ENCODE measurements around the gene DDX31.

The DDX31 gene

GRCh38 chr9:132597073-132597775, 72.6 kb downstream of the DDX31 start:
- H3K36me3 ChIP-seq (ENCODE audit: control insufficient read depth, insufficient read depth, low read length) = peaks cover 32% of the 10 kb centered on the region
- no peak overlapping the region for H3K27ac ChIP-seq (ENCODE audit: low read depth, low read length)
- H3K9me3 ChIP-seq (ENCODE audit: control insufficient read depth, insufficient read depth, low read length) = no peaks in the 10 kb centered on the region
- H3K27me3 ChIP-seq (ENCODE audit: control insufficient read depth, insufficient read depth, low read length) = peaks cover 14% of the 10 kb centered on the region
- peaks cover 12% of the 10 kb centered on the region for H3K4me1 ChIP-seq (ENCODE audit: control insufficient read depth, insufficient read depth, low read length)
- no peak overlapping the region for H3K4me3 ChIP-seq (ENCODE audit: low read depth, low read length)
- H3K9ac ChIP-seq (ENCODE audit: low read depth, low read length) = no peak overlapping the region

DNA sequence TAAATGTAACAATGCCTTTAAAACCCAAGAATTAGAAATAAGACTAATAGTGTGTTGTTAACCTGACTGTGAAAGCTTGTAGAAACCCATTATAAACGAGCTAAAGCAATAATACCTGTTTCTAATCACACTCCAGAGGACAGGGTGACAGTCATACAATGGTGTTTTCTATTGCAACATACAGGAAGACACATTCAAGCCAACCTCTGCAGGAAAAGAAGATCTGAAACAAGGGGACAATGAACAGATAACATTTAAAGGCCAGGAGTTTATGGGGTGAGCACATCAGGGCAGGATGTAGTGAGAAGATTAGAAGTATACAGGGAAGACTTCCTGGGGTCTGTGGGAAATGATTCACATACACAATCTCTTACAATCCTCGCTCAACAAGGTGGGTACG, 73.6 kb downstream of the DDX31 start:
- no peak overlapping the region for H3K9ac ChIP-seq (ENCODE audit: low read depth, low read length)
- H3K9me3 ChIP-seq (ENCODE audit: control insufficient read depth, insufficient read depth, low read length) = no peaks in the 10 kb centered on the region
- no peak overlapping the region for H3K4me3 ChIP-seq (ENCODE audit: low read depth, low read length)
- H3K27ac ChIP-seq (ENCODE audit: low read depth, low read length) = no peak overlapping the region
- peaks cover 24% of the 10 kb centered on the region for H3K27me3 ChIP-seq (ENCODE audit: control insufficient read depth, insufficient read depth, low read length)
- H3K36me3 ChIP-seq (ENCODE audit: control insufficient read depth, insufficient read depth, low read length) = peaks cover 31% of the 10 kb centered on the region
- H3K4me1 ChIP-seq (ENCODE audit: control insufficient read depth, insufficient read depth, low read length) = peaks cover 22% of the 10 kb centered on the region

DNA sequence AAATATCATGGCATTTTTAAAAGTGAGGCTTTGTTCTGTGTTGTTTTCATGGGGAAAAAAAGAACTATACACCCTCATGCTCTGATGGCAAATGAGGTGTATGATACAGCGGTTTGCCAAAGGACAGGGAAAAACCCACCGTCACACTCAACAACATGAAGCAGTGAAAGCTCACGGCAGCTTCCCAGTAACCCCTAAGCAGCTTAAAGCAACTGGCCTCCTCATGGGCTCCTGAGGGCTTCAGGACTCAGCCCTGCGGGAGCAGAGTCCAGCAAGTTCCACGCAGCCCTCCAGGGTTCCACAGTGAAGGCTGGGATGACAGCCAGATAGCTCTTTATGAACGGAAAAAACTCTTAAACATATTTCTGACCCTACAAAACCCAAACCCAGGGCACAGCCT, 74.5 kb downstream of the DDX31 start:
- H3K4me3 ChIP-seq (ENCODE audit: low read depth, low read length) = no peak overlapping the region
- peaks cover 33% of the 10 kb centered on the region for H3K27me3 ChIP-seq (ENCODE audit: control insufficient read depth, insufficient read depth, low read length)
- no peak overlapping the region for H3K27ac ChIP-seq (ENCODE audit: low read depth, low read length)
- H3K36me3 ChIP-seq (ENCODE audit: control insufficient read depth, insufficient read depth, low read length) = peaks cover 25% of the 10 kb centered on the region
- H3K4me1 ChIP-seq (ENCODE audit: control insufficient read depth, insufficient read depth, low read length) = peaks cover 23% of the 10 kb centered on the region
- H3K9ac ChIP-seq (ENCODE audit: low read depth, low read length) = no peak overlapping the region
- H3K9me3 ChIP-seq (ENCODE audit: control insufficient read depth, insufficient read depth, low read length) = no peaks in the 10 kb centered on the region

DNA sequence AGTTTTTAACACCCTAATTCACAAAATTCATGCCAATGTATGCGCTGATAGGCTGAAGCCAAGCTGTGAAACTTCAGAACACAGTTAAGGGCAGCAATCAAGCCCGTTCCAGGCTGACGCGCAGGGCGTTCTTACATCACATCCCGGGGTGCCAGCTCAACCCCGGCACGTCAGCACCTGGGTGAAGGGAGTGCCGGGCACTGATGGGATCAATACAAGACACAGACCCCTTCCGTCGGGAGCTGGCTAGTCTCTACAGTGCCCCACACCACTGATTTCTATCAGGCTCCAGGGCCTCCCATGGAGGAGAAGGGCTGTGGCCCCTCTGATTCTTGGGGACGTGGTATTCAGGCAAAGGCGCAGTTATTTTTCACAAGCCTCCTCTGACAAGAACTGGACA, 75.4 kb downstream of the DDX31 start:
- Histone ChIP-seq H3K36me3 (ENCODE audit: control insufficient read depth, insufficient read depth, low read length) (peaks cover 17% of the 10 kb centered on the region; the same call in 1 of the 2 replicates), H3K27ac (ENCODE audit: low read depth, low read length) (no peak overlapping the region)

DNA sequence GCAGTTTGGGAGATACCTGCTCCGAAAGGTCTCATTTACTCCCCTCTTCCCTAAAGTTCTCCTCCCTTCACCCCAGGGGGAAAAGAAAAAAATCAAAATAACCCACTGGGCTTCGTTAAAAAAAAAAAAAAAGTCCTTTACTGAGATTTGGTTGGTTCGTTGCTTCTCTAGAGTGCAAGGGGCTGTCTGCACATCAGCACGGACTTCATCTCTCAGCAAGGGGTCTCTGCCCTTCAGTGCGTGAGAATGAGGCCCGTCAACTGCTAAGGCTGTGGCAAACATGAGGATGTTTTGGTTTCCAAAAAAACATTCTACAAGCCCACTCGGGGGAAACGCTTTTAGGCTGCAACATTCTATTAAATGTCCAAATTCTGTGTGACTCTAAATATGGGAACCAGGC, 77.3 kb downstream of the DDX31 start:
- Histone ChIP-seq H3K36me3 (ENCODE audit: control insufficient read depth, insufficient read depth, low read length) (peaks cover 14% of the 10 kb centered on the region; the same call in 1 of the 2 replicates), H3K27ac (ENCODE audit: low read depth, low read length) (peak overlapping the region; percentile 66), H3K4me3 (ENCODE audit: low read depth, low read length) (peak overlapping the region; percentile 45), H3K9ac (ENCODE audit: low read depth, low read length) (no peak overlapping the region), H3K4me1 (ENCODE audit: control insufficient read depth, insufficient read depth, low read length) (peaks cover 23% of the 10 kb centered on the region), H3K27me3 (ENCODE audit: control insufficient read depth, insufficient read depth, low read length) (peaks cover 62% of the 10 kb centered on the region), H3K9me3 (ENCODE audit: control insufficient read depth, insufficient read depth, low read length) (no peaks in the 10 kb centered on the region)

More for the DNA sequence above, 75.4 kb downstream of the DDX31 start:
- peaks cover 23% of the 10 kb centered on the region for H3K4me1 ChIP-seq (ENCODE audit: control insufficient read depth, insufficient read depth, low read length)
- no peak overlapping the region for H3K9ac ChIP-seq (ENCODE audit: low read depth, low read length)
- H3K27me3 ChIP-seq (ENCODE audit: control insufficient read depth, insufficient read depth, low read length) = peaks cover 42% of the 10 kb centered on the region
- no peaks in the 10 kb centered on the region for H3K9me3 ChIP-seq (ENCODE audit: control insufficient read depth, insufficient read depth, low read length)
- no peak overlapping the region for H3K4me3 ChIP-seq (ENCODE audit: low read depth, low read length)

DNA sequence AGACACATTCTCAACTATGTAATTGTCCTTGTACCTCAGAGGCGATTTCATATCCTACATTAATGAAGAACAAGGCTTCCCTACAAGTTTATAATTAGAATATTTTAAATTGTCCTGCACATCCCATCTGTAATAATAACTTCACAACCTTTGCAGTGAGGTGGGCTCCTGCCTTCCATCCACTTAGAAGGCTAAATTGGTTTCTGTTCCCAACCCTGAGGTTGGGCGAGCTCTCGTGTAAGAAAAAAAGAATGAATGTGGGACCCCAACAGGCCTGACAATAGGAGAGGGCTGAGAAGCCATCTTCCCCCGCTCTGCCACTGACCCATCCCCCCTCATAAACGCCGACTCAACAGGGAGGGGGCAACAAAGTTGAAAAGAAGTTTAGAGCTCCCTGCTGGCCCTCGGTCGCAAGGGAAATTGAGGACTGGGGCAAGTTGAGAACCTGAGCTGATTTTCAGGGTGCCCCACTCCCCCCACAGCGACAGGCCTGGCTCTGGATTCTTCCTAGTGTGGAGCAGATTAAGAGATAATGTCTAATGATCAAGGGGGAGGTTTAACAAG, 78.0 kb downstream of the DDX31 start:
- peaks cover 14% of the 10 kb centered on the region; the same call in 1 of the 2 replicates for H3K36me3 ChIP-seq (ENCODE audit: control insufficient read depth, insufficient read depth, low read length)
- H3K9me3 ChIP-seq (ENCODE audit: control insufficient read depth, insufficient read depth, low read length) = no peaks in the 10 kb centered on the region
- peak overlapping the region; percentile 45 for H3K4me3 ChIP-seq (ENCODE audit: low read depth, low read length)
- no peak overlapping the region for H3K9ac ChIP-seq (ENCODE audit: low read depth, low read length)
- peak overlapping the region; percentile 66 for H3K27ac ChIP-seq (ENCODE audit: low read depth, low read length)
- peaks cover 23% of the 10 kb centered on the region for H3K4me1 ChIP-seq (ENCODE audit: control insufficient read depth, insufficient read depth, low read length)
- peaks cover 68% of the 10 kb centered on the region for H3K27me3 ChIP-seq (ENCODE audit: control insufficient read depth, insufficient read depth, low read length)

GRCh38 chr9:132591244-132591643, 78.5 kb downstream of the DDX31 start:
- Histone ChIP-seq H3K4me1 (ENCODE audit: control insufficient read depth, insufficient read depth, low read length) (peaks cover 25% of the 10 kb centered on the region), H3K9me3 (ENCODE audit: control insufficient read depth, insufficient read depth, low read length) (no peaks in the 10 kb centered on the region), H3K27me3 (ENCODE audit: control insufficient read depth, insufficient read depth, low read length) (peaks cover 74% of the 10 kb centered on the region), H3K4me3 (ENCODE audit: low read depth, low read length) (peak overlapping the region; percentile 45), H3K27ac (ENCODE audit: low read depth, low read length) (peak overlapping the region; percentile 75), H3K9ac (ENCODE audit: low read depth, low read length) (no peak overlapping the region), H3K36me3 (ENCODE audit: control insufficient read depth, insufficient read depth, low read length) (peaks cover 14% of the 10 kb centered on the region; the same call in 1 of the 2 replicates)

DNA sequence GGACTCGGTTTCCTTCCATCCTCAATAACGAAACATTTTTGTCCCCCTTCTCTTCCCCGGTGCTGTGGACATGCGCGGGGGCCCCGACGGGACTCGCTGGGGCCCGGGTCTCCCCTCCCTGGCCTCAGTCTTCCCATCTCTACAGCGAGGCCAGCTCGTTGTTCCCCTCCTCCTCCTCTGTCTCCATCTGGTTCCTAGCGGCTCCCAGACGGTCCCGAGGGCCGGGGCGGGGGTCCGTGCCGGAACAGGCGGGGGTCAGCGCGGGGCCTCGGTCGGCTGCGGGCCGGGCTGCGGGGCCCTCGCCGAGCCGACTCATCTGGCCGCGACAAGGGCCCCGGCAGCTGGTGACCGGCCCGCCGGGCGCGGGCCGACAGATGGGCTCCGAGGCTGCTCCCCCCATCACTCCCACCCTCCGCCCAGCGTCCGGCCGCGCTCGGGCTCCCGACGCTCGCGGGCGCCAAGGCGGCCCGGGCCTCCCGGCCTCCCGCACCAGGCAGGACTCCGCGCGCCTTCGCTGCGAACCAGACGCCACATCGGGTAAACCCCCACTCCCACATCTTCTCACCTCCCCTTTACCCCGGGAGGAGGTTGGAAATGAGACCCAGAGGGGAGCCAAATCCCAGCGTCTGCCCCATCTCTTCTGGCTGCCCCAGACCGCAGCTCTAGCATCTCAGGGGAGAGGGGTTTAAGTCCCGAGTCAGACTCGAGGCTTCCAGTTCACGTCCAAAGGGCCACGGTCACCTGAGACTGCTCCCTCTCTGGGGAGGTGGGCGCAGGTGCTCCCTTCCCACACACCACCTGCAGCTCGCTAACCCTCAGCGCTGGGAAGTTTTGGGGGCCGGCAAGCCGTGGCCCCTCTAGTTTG, 79.2 kb downstream of the DDX31 start:
- Histone ChIP-seq H3K9me3 (ENCODE audit: control insufficient read depth, insufficient read depth, low read length) (no peaks in the 10 kb centered on the region), H3K9ac (ENCODE audit: low read depth, low read length) (no peak overlapping the region), H3K27ac (ENCODE audit: low read depth, low read length) (peak overlapping the region; percentile 75), H3K36me3 (ENCODE audit: control insufficient read depth, insufficient read depth, low read length) (peaks cover 14% of the 10 kb centered on the region; the same call in 1 of the 2 replicates), H3K27me3 (ENCODE audit: control insufficient read depth, insufficient read depth, low read length) (peaks cover 81% of the 10 kb centered on the region), H3K4me1 (ENCODE audit: control insufficient read depth, insufficient read depth, low read length) (peaks cover 31% of the 10 kb centered on the region), H3K4me3 (ENCODE audit: low read depth, low read length) (peak overlapping the region; percentile 45)

- Histone ChIP-seq H3K9me3 (ENCODE audit: control insufficient read depth, insufficient read depth, low read length) (no peaks in the 10 kb centered on the region), H3K4me1 (ENCODE audit: control insufficient read depth, insufficient read depth, low read length) (peaks cover 37% of the 10 kb centered on the region), H3K27ac (ENCODE audit: low read depth, low read length) (no peak overlapping the region), H3K4me3 (ENCODE audit: low read depth, low read length) (peak overlapping the region; percentile 45), H3K36me3 (ENCODE audit: control insufficient read depth, insufficient read depth, low read length) (peaks cover 10% of the 10 kb centered on the region; the same call in 1 of the 2 replicates), H3K27me3 (ENCODE audit: control insufficient read depth, insufficient read depth, low read length) (peaks cover 86% of the 10 kb centered on the region), H3K9ac (ENCODE audit: low read depth, low read length) (no peak overlapping the region)
These were observed 79.8 kb downstream of the DDX31 start for GRCh38 chr9:132590037-132590317.

- Histone ChIP-seq H3K27ac (ENCODE audit: low read depth, low read length) (no peak overlapping the region), H3K27me3 (ENCODE audit: control insufficient read depth, insufficient read depth, low read length) (peaks cover 92% of the 10 kb centered on the region), H3K9me3 (ENCODE audit: control insufficient read depth, insufficient read depth, low read length) (no peaks in the 10 kb centered on the region), H3K4me1 (ENCODE audit: control insufficient read depth, insufficient read depth, low read length) (peaks cover 43% of the 10 kb centered on the region), H3K9ac (ENCODE audit: low read depth, low read length) (no peak overlapping the region), H3K4me3 (ENCODE audit: low read depth, low read length) (peak overlapping the region; percentile 23; the same call in 1 of the 2 replicates), H3K36me3 (ENCODE audit: control insufficient read depth, insufficient read depth, low read length) (peaks cover 7% of the 10 kb centered on the region; the same call in 1 of the 2 replicates)
These were observed 80.4 kb downstream of the DDX31 start for GRCh38 chr9:132589148-132590036.
